ENCODE data around the gene MS4A6E.

MS4A6E gene

GRCh38 chr11:60375316-60375715 is 48.3 kb downstream of the MS4A6E start:
- DNase-seq (ENCODE audit: low read depth in 3 of 3): no peak

- no peak for DNase-seq (ENCODE audit: low read depth in 3 of 3)
These were observed 49.5 kb downstream of the MS4A6E start for GRCh38 chr11:60376601-60377000.

- DNase-seq (ENCODE audit: low read depth in 3 of 3): no peak
These were observed 50.5 kb downstream of the MS4A6E start for GRCh38 chr11:60377401-60378136.

DNA sequence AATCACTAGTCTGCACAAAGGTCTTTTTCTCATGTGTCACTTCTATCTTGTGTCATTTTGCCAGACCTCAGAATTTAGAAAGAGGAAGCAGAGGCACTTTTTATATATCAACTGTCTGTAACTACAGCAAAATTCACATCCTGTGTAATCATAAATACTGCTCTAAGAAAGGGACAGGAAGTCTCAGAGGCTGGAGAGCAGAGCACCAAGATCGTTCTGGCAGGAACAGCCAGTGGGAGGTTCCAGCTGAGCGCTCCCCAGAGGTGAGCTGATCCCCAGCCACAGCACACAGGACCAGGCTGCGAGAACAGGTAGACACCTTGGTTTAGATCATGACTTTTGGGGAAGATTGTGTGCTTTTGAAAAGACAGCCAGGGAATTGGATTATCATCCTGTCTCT is 51.3 kb downstream of the MS4A6E start, which contains the start of gene MS4A7:
MS4A7 (plus strand) TSS at position 179 of the 400 bp plus-strand sequence. CDS start 4,610 bp downstream, outside the sequence.
- no peak for DNase-seq (ENCODE audit: low read depth in 3 of 3)

DNA sequence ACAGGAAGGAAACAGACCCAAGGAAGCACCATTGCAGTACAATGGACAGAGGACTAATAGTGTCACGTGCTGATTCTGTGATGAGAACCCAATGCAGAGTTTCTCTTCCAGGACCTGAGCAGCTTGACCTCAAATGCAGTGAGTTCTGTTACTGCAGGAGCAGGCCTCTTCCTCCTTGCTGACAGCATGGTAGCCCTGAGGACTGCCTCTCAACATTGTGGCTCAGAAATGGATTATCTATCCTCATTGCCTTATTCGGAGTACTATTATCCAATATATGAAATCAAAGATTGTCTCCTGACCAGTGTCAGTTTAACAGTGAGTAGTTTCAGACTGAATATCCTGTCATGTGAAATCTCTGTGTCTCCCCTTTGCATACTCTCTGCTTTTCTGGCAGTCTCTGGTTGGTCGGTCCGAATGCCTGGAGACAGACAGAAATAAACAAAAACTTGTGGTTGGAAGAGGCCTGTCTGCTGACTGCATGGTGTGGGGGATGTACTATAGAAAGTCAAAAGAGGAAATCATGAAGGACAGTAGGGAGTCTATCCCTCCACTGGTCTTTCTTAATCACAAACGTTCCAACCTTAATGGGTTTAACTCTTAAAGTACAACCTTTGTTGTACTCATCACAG is 62.3 kb downstream of the MS4A6E start:
- no peak for DNase-seq (ENCODE audit: low read depth in 3 of 3)

- DNase-seq (ENCODE audit: low read depth in 3 of 3): no peak
These were observed 63.4 kb downstream of the MS4A6E start for GRCh38 chr11:60390419-60390818.
